ENCODE data around the gene SYNDIG1.
"Not testable (repeated sequence)": the region's sequence is repeated elsewhere in the genome, so short reads cannot be mapped to it uniquely, and the experiment has no call there.

SYNDIG1 gene

GRCh38 chr20:24611360-24612140 is 142.1 kb downstream of the SYNDIG1 start:
- no peak for DNase-seq (ENCODE audit: low read depth)

GRCh38 chr20:24612799-24613775 is 143.7 kb downstream of the SYNDIG1 start:
- no peak for DNase-seq (ENCODE audit: low read depth)

GRCh38 chr20:24614341-24614740 is 144.9 kb downstream of the SYNDIG1 start:
- DNase-seq (ENCODE audit: low read depth) = no peak

GRCh38 chr20:24615353-24615752 is 145.9 kb downstream of the SYNDIG1 start:
- no peak for DNase-seq (ENCODE audit: low read depth)

GRCh38 chr20:24616258-24617079 is 147.0 kb downstream of the SYNDIG1 start:
- no peak for DNase-seq (ENCODE audit: low read depth)

- DNase-seq (ENCODE audit: low read depth) = no peak
These were observed 147.6 kb downstream of the SYNDIG1 start for GRCh38 chr20:24617080-24617432.

DNA sequence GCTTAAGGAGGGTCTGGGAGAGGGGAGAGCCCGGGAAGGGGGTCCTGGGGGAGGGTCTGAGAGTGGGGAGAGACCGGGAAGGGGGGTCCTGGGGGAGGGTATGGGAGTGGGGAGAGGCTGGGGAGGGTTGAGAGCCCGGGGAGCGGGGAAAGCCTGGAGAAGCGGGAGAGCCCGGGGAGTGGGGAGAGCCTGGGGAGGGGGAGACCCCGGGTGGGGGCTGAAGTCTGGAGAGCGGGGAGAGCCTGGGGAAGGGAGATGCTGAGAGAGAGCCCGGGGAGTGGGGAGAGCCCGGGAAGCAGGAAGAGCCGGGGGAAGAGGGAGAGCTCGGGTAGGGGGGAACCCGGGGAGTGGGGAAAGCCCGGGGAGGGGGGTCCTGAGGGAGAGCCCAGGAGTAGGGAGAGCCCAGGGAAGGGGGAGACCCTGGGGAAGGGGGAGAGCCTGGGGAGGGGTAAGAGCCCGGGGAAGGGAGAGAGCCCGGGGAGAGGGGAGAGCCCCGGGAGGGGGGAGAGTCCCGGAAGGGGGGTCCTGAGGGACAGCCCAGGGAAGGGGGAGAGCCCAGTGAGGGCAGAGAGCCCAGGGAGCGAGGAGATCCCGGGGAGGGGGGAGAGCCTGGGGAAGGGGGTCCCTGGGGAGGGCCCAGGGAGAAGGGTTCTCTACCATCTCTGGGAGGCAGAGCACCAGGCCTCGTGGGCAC is 148.5 kb downstream of the SYNDIG1 start:
- DNase-seq (ENCODE audit: low read depth) = no peak

- DNase-seq (ENCODE audit: low read depth) = no peak
These were observed 149.3 kb downstream of the SYNDIG1 start for GRCh38 chr20:24618739-24619138.

- DNase-seq (ENCODE audit: low read depth) = no peak
These were observed 149.8 kb downstream of the SYNDIG1 start for GRCh38 chr20:24619212-24619611.

DNA sequence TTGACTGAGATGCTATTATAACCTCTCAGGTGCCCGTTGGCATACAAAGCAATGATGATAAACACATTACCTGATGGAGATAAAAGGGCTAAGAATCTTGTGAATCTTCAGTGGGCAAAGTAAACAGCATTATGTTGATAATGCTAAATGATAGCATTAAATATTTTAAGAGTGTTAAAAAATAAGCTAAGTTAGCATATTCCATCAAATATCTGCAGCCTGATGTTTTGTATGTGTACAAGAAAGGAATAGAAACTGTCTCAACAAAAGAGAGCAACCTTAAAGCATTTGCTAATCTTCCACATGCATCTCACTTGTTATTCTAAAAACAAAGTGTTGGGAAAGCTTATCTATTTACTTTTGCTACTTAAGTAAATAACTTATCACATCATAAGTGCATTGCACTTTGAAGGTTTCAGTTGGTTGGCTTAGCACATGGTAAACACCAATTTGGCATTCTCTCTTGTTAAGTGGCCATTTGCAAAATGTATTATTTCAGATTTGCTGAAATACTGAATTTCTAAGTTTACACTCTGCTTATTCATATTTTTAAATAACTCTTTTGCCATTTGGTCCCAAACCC is 151.6 kb downstream of the SYNDIG1 start:
- DNase-seq (ENCODE audit: low read depth) = no peak

DNA sequence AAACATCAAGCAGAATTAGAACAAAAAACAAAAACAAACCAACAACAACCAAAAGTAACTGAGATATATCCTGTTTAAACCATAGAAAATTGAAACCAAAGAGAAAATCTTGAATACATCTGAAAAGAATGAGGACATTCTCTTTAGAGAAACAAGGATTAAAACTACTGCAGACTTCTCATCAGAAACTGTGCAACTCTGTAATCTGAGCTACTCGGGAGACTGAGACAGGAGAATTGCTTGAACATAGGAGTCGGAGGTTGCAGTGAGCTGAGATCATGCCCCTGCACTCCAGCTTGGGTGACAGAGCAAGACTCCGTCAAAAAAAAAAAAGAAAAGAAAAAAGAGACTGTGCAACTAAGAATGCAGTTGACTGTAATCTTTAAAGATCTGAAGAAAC is 153.4 kb downstream of the SYNDIG1 start:
- no peak for DNase-seq (ENCODE audit: low read depth)

DNA sequence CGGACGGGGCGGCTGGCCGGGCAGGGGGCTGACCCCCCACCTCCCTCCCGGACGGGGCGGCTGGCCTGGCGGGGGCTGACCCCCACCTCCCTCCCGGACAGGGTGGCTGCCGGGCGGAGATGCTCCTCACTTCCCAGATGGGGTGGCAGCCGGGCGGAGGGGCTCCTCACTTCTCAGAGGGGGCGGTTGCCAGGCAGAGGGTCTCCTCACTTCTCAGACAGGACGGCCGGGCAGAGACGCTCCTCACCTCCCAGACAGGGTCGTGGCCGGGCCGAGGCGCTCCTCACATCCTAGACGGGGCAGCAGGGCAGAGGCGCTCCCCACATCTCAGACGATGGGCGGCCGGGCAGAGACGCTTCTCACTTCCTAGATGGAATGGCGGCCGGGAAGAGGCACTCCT is 156.7 kb downstream of the SYNDIG1 start:
- DNase-seq (ENCODE audit: low read depth) = not testable (repeated sequence)

DNA sequence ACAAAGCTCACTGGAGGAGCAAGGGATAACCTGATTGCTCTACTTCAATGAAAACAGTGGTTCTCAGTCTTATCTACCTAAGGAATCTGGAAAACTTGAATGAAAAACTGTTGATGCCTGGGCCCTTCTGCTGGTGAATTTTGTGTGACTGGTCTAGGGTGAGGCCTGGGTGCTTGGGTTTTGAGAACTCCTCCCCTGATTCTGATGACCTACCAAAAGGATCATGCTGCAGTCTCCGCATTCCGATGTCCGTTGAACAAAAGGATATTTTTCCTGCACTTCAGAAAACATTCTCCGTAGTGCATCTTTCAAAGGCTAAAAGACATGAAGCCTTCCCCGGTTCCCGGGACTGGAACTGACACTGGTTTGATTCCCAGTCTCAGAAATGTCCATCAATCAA is 157.9 kb downstream of the SYNDIG1 start:
- DNase-seq (ENCODE audit: low read depth) = no peak

- DNase-seq (ENCODE audit: low read depth) = no peak
These were observed 158.5 kb downstream of the SYNDIG1 start for GRCh38 chr20:24627926-24628325.

DNA sequence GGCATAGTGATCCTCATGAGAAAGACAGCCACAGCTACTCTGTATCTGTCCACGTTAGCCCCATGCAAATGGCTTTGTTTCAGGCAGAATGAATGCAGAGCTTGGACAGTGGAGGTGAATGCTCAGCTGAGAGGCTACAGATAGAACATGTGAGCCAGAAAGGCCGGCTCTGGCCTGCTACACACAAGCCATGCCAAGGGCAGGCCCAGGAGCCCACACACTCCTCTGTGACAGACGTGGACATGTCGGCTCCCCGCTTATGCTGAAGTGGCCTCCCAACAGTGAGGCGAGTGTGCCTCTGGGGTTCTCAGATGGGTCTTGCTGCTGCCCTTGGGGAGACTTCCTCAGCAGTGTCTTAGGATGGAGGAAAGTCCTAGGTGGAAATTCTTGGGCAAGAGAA is 159.6 kb downstream of the SYNDIG1 start:
- no peak for DNase-seq (ENCODE audit: low read depth)

GRCh38 chr20:24629668-24630067 is 160.2 kb downstream of the SYNDIG1 start:
- no peak for DNase-seq (ENCODE audit: low read depth)

GRCh38 chr20:24630486-24631172 is 161.2 kb downstream of the SYNDIG1 start:
- DNase-seq (ENCODE audit: low read depth) = no peak

DNA sequence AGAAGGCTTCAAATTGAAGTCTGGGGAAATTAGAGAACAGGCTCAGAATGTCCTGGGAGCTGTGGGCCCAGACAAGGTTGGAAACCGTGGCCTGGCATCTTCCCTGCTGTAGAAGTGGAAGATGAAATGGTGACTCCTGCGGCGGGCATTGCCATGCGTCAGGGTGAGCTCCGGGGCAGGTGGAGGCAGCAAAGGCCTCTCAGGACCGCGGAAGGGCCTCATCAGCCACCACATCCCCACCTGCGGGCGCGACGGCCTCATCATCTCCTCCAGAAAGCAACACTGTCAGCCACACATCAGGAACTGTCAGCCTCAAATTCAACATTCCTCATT is 161.7 kb downstream of the SYNDIG1 start:
- no peak for DNase-seq (ENCODE audit: low read depth)

- DNase-seq (ENCODE audit: low read depth) = no peak
These were observed 163.2 kb downstream of the SYNDIG1 start for GRCh38 chr20:24632581-24632980.

DNA sequence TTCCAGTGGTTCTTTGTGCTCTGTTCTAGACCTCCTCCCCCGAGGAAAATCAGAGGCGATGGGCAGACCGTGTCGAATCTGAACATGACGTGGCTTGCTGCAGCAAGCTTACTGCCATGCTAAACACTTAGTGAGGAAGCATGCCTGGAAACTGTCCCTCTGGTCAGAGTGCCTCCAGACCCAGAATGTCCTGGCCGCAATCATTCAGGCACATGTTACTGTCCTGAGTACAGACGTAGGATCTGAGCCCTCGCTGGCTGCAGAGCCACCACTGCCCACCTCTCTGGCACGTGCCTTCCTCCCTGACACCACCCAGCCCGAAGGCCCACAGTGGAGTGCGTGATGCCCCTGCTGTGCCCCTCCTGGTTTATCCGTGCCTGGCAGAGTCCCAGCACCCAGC is 163.6 kb downstream of the SYNDIG1 start:
- DNase-seq (ENCODE audit: low read depth) = no peak

DNA sequence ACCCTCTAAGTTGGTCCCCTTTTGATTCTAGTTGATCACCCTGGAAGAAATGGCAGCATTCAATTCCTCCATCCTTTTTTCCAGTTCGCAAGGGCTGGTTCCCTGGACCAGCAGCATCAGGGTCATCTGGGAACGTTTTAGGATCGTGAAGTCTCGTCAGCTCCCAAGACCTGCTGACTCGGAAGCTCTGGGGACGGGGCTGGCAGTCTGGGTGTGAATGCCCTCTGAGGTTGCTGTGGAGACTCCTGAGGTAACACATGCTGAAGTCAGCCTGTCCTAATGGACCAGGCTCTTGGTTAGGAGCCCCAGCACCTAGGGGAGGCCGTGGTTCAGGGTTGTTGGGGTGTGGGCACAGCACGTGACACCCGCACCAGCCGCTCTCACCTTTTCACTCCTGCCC is 164.1 kb downstream of the SYNDIG1 start:
- DNase-seq (ENCODE audit: low read depth) = no peak

Data from activated T-helper 1 cell treated with Interleukin-2 at 50 U/mL for 16 hours (primary cell).